Measurements from ENCODE around the gene L3MBTL4. TPM values are rescaled to one million over a fixed set of nuclear protein-coding genes. Genes with fewer than 3 reads are reported as not detected.
"Not testable (repeated sequence)": the region's sequence is repeated elsewhere in the genome, so short reads cannot be mapped to it uniquely, and the experiment has no call there.

L3MBTL4 gene
- total and polyA plus RNA-seq, 8 donors, result 5.7 to 13.9 (median 6.9) TPM

GRCh38 chr18:6150430-6150829 is 264.3 kb downstream of the L3MBTL4 start:
- H3K4me1 ChIP-seq, result no peaks in the 10 kb centered on the region
- ATAC-seq, result no peak
- no peak overlapping the region for H3K27ac ChIP-seq
- TF ChIP-seq CTCF (IDR thresholded peaks at IDR 0.05), result no peak
- no peak for DNase-seq
- H3K36me3 ChIP-seq, result no peaks in the 10 kb centered on the region
- no peak overlapping the region for H3K4me3 ChIP-seq
- H3K9me3 ChIP-seq, result peaks cover 0 to 6% of the 10 kb centered on the region in 2 donors
- intact Hi-C loops (cut with DNase I), result no loop called here
- no peaks in the 10 kb centered on the region for H3K27me3 ChIP-seq

- ATAC-seq, result no peak
- no peaks in the 10 kb centered on the region for H3K4me1 ChIP-seq
- TF ChIP-seq CTCF (IDR thresholded peaks at IDR 0.05), result no peak
- H3K4me3 ChIP-seq, result no peak overlapping the region
- no peaks in the 10 kb centered on the region for H3K36me3 ChIP-seq
- no peak for DNase-seq
- no peaks in the 10 kb centered on the region for H3K9me3 ChIP-seq
- H3K27ac ChIP-seq, result no peak overlapping the region
- intact Hi-C loops (cut with DNase I), result no loop called here
- H3K27me3 ChIP-seq, result no peaks in the 10 kb centered on the region
Observed at GRCh38 chr18:6146307-6146661, 268.4 kb downstream of the L3MBTL4 start.

GRCh38 chr18:6145645-6146306 is 268.9 kb downstream of the L3MBTL4 start:
- H3K9me3 ChIP-seq, result no peaks in the 10 kb centered on the region
- H3K4me1 ChIP-seq, result no peaks in the 10 kb centered on the region
- no peak for TF ChIP-seq CTCF (IDR thresholded peaks at IDR 0.05)
- H3K27me3 ChIP-seq, result no peaks in the 10 kb centered on the region
- intact Hi-C loops (cut with DNase I), result no loop called here
- DNase-seq (peak in 1 of 4 donors; percentile 34), ATAC-seq (no peak)
- no peak overlapping the region for H3K4me3 ChIP-seq
- H3K27ac ChIP-seq, result no peak overlapping the region
- no peaks in the 10 kb centered on the region for H3K36me3 ChIP-seq

GRCh38 chr18:6139007-6139406 is 275.7 kb downstream of the L3MBTL4 start:
- no peak for ATAC-seq
- H3K36me3 ChIP-seq, result peaks cover 0 to 3% of the 10 kb centered on the region in 2 donors
- intact Hi-C loops (cut with DNase I), result no loop called here
- H3K4me1 ChIP-seq, result no peaks in the 10 kb centered on the region
- no peak for TF ChIP-seq CTCF (IDR thresholded peaks at IDR 0.05)
- H3K27me3 ChIP-seq, result no peaks in the 10 kb centered on the region
- no peak for DNase-seq
- H3K27ac ChIP-seq, result no peak overlapping the region
- peaks cover 0 to 5% of the 10 kb centered on the region in 2 donors for H3K9me3 ChIP-seq
- no peak overlapping the region for H3K4me3 ChIP-seq

- DNase-seq; ATAC-seq; intact Hi-C loops (cut with DNase I): not testable (repeated sequence)
Observed at GRCh38 chr18:6135901-6136300, 278.8 kb downstream of the L3MBTL4 start.

GRCh38 chr18:6135029-6135428 is 279.7 kb downstream of the L3MBTL4 start:
- DNase-seq; H3K36me3 ChIP-seq; H3K9me3 ChIP-seq; H3K4me3 ChIP-seq; H3K27ac ChIP-seq; intact Hi-C loops (cut with DNase I); ATAC-seq; H3K27me3 ChIP-seq; H3K4me1 ChIP-seq: not testable (repeated sequence)

More at GRCh38 chr18:6135901-6136300, 278.8 kb downstream of the L3MBTL4 start:
- H3K36me3 ChIP-seq, H3K9me3 ChIP-seq, H3K27ac ChIP-seq, H3K27me3 ChIP-seq, H3K4me1 ChIP-seq, H3K4me3 ChIP-seq: not testable (repeated sequence)

Measured in left lung (tissue), 10 donors.